Neural cell (in vitro differentiated cells): ENCODE measurements around the gene ITGB5. TPM values are rescaled to one million over a fixed set of nuclear protein-coding genes. Genes with fewer than 3 reads are reported as not detected.

Experiments used
- H2AFZ ChIP-seq: fragments of 200-600, 300-800 bp; sonication (generic), shearing (Covaris generic); 2 replicates; pipeline ENCODE4 v1.6.0; 2014; ENCODE audit warnings: low read depth, mild to moderate bottlenecking, antibody characterized with exemption, low read length, moderate library complexity
- H3F3A ChIP-seq: fragments of 200-600 bp; shearing (Covaris generic); 2 replicates; pipeline ENCODE4 v1.6.1; 2016; ENCODE audit warnings: mild to moderate bottlenecking, moderate library complexity, mixed read lengths, antibody characterized with exemption, low read length; ENCODE audit not compliant: insufficient read depth, poor library complexity, severe bottlenecking
- H3K27ac ChIP-seq: fragments of 200-600, 300-800 bp; sonication (generic), shearing (Covaris generic); 2 replicates; pipeline ENCODE4 v1.5.1; 2014; ENCODE audit warnings: mild to moderate bottlenecking, low read length, moderate library complexity
- H3K27me3 ChIP-seq: fragments of 300-800, 200-600 bp; sonication (generic), shearing (Covaris generic); 2 replicates; pipeline ENCODE4 v1.6.0; 2014; ENCODE audit warnings: mild to moderate bottlenecking, low read depth, low read length, moderate library complexity; ENCODE audit not compliant: insufficient read depth
- H3K36me3 ChIP-seq: fragments of 300-800, 200-600 bp; sonication (generic), shearing (Covaris generic); 2 replicates; pipeline ENCODE4 v1.5.1; 2014; ENCODE audit warnings: mild to moderate bottlenecking, antibody characterized with exemption, low read length, moderate library complexity; ENCODE audit not compliant: insufficient read depth
- H3K4me2 ChIP-seq: fragments of 300-800, 200-600 bp; sonication (generic), shearing (Covaris generic); 2 replicates; pipeline ENCODE4 v1.6.0; 2014; ENCODE audit warnings: mild to moderate bottlenecking, low read length
- H3K4me3 ChIP-seq: fragments of 300-800, 200-600 bp; sonication (generic), shearing (Covaris generic); 2 replicates; pipeline ENCODE4 v1.5.1; 2014; ENCODE audit warnings: mild to moderate bottlenecking, low read length, moderate library complexity
- H3K79me2 ChIP-seq: fragments of 200-600 bp; shearing (Covaris generic); replicated peaks from 2 replicates; pipeline ENCODE4 v1.6.0; 2014; ENCODE audit warnings: mild to moderate bottlenecking, low read length, moderate library complexity; ENCODE audit not compliant: insufficient read depth
- H3K9ac ChIP-seq: fragments of 300-800, 200-600 bp; sonication (generic), shearing (Covaris generic); 2 replicates; pipeline ENCODE4 v1.6.1; 2016; ENCODE audit warnings: mild to moderate bottlenecking, low read length, mixed read lengths
- H3K9me2 ChIP-seq: fragments of 200-600 bp; shearing (Covaris generic); 2 replicates; pipeline ENCODE4 v1.6.1; 2016; ENCODE audit warnings: mild to moderate bottlenecking, low read length, mixed read lengths; ENCODE audit not compliant: insufficient read depth
- H3K9me3 ChIP-seq: fragments of 200-600, 300-800 bp; sonication (generic), shearing (Covaris generic); 2 replicates; pipeline ENCODE4 v1.6.1; 2016; ENCODE audit warnings: mild to moderate bottlenecking, mixed run types, low read length, moderate library complexity, mixed read lengths
- H4K20me1 ChIP-seq: fragments of 200-600 bp; shearing (Covaris generic); 2 replicates; pipeline ENCODE4 v1.6.1; 2016; ENCODE audit warnings: mild to moderate bottlenecking, mixed run types; ENCODE audit not compliant: insufficient read depth
- EP300 ChIP-seq: fragments of 450-650 bp; conservative IDR thresholded peaks from 2 replicates; pipeline ENCODE4 v1.6.1; 2014; ENCODE audit warnings: antibody characterized with exemption, mild to moderate bottlenecking, moderate library complexity; ENCODE audit not compliant: poor library complexity, severe bottlenecking
- EZH2 ChIP-seq: fragments of 200-600, 300-800 bp; shearing (Covaris generic), sonication (generic); IDR thresholded peaks from 2 replicates; pipeline ENCODE4 v1.6.1; 2014; ENCODE audit warnings: antibody characterized with exemption, low read length, borderline replicate concordance, mild to moderate bottlenecking; ENCODE audit not compliant: insufficient read depth, poor library complexity, severe bottlenecking
- MXI1 ChIP-seq: fragments of 450-650 bp; conservative IDR thresholded peaks from 2 replicates; pipeline ENCODE4 v1.6.1; 2014; ENCODE audit warnings: antibody characterized with exemption, mild to moderate bottlenecking; ENCODE audit not compliant: poor library complexity, severe bottlenecking
- POLR2AphosphoS5 ChIP-seq: IDR thresholded peaks from 2 replicates; pipeline ENCODE4 v1.6.1; 2012
- RAD21 ChIP-seq: fragments of 450-650 bp; conservative IDR thresholded peaks from 2 replicates; pipeline ENCODE4 v1.6.1; 2014; ENCODE audit warnings: antibody characterized with exemption, mild to moderate bottlenecking, moderate library complexity
- SMC3 ChIP-seq: fragments of 450-650 bp; conservative IDR thresholded peaks from 2 replicates; pipeline ENCODE4 v1.6.1; 2014; ENCODE audit warnings: antibody characterized with exemption, mild to moderate bottlenecking, moderate library complexity; ENCODE audit not compliant: poor library complexity
- TAF1 ChIP-seq: IDR thresholded peaks from 2 replicates; pipeline ENCODE4 v1.6.1; 2012; ENCODE audit warnings: low read depth
- polyA plus RNA-seq: library from polyadenylated mRNA; depleted of rRNA; stranded (reverse); fragments of >200 nt; gene quantifications from 2 replicates; pipeline ENCODE4 v1.2.3, GENCODE V29; 2014
- TF ChIP-seq, protein P1 (sequence below): fragments of 450-650 bp; IDR thresholded peaks from 2 replicates; pipeline ENCODE4 v1.5.1; 2014; ENCODE audit warnings: antibody characterized with exemption, mild to moderate bottlenecking, moderate library complexity; ENCODE audit not compliant: poor library complexity, severe bottlenecking
- TF ChIP-seq, protein P2 (sequence below): IDR thresholded peaks from 2 replicates; pipeline ENCODE4 v1.6.1; 2012; ENCODE audit warnings: borderline replicate concordance

Gene ITGB5
- polyA plus RNA-seq, 1 donor from 2014 or later = 1.2 TPM

GRCh38 chr3:124851136-124851535 is 36.0 kb downstream of the ITGB5 start:
- Histone ChIP-seq H3K9me3 (no peaks in the 10 kb centered on the region), H3K9ac (no peak overlapping the region), H3K9me2 (no peaks in the 10 kb centered on the region), H3K4me2 (no peak overlapping the region), H3F3A (no peaks in the 10 kb centered on the region), H4K20me1 (no peaks in the 10 kb centered on the region), H3K27me3 (no peaks in the 10 kb centered on the region), H3K36me3 (no peaks in the 10 kb centered on the region), H3K79me2 (no peaks in the 10 kb centered on the region), H3K27ac (no peak overlapping the region), H3K4me3 (no peak overlapping the region), H2AFZ (no peak overlapping the region)
- TF ChIP-seq, protein P1, sequence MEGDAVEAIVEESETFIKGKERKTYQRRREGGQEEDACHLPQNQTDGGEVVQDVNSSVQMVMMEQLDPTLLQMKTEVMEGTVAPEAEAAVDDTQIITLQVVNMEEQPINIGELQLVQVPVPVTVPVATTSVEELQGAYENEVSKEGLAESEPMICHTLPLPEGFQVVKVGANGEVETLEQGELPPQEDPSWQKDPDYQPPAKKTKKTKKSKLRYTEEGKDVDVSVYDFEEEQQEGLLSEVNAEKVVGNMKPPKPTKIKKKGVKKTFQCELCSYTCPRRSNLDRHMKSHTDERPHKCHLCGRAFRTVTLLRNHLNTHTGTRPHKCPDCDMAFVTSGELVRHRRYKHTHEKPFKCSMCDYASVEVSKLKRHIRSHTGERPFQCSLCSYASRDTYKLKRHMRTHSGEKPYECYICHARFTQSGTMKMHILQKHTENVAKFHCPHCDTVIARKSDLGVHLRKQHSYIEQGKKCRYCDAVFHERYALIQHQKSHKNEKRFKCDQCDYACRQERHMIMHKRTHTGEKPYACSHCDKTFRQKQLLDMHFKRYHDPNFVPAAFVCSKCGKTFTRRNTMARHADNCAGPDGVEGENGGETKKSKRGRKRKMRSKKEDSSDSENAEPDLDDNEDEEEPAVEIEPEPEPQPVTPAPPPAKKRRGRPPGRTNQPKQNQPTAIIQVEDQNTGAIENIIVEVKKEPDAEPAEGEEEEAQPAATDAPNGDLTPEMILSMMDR = no peak
- TF ChIP-seq EZH2 = no peak
- no peak for TF ChIP-seq MXI1
- TF ChIP-seq, protein P2, sequence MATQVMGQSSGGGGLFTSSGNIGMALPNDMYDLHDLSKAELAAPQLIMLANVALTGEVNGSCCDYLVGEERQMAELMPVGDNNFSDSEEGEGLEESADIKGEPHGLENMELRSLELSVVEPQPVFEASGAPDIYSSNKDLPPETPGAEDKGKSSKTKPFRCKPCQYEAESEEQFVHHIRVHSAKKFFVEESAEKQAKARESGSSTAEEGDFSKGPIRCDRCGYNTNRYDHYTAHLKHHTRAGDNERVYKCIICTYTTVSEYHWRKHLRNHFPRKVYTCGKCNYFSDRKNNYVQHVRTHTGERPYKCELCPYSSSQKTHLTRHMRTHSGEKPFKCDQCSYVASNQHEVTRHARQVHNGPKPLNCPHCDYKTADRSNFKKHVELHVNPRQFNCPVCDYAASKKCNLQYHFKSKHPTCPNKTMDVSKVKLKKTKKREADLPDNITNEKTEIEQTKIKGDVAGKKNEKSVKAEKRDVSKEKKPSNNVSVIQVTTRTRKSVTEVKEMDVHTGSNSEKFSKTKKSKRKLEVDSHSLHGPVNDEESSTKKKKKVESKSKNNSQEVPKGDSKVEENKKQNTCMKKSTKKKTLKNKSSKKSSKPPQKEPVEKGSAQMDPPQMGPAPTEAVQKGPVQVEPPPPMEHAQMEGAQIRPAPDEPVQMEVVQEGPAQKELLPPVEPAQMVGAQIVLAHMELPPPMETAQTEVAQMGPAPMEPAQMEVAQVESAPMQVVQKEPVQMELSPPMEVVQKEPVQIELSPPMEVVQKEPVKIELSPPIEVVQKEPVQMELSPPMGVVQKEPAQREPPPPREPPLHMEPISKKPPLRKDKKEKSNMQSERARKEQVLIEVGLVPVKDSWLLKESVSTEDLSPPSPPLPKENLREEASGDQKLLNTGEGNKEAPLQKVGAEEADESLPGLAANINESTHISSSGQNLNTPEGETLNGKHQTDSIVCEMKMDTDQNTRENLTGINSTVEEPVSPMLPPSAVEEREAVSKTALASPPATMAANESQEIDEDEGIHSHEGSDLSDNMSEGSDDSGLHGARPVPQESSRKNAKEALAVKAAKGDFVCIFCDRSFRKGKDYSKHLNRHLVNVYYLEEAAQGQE = no peak
- TF ChIP-seq EP300 = no peak
- no peak for TF ChIP-seq RAD21
- no peak for TF ChIP-seq TAF1
- no peak for TF ChIP-seq SMC3
- no peak for TF ChIP-seq POLR2AphosphoS5

- H3K4me3 ChIP-seq = no peak overlapping the region
- TF ChIP-seq POLR2AphosphoS5 = no peak
- TF ChIP-seq TAF1 = no peak
- TF ChIP-seq, protein P2 = no peak
- TF ChIP-seq EP300 = no peak
- H3K79me2 ChIP-seq = no peaks in the 10 kb centered on the region
- H3F3A ChIP-seq = no peaks in the 10 kb centered on the region
- H3K9me3 ChIP-seq = no peaks in the 10 kb centered on the region
- H3K4me2 ChIP-seq = no peak overlapping the region
- peak overlapping the region; percentile 42 for H3K27ac ChIP-seq
- H3K27me3 ChIP-seq = no peaks in the 10 kb centered on the region
- H3K9me2 ChIP-seq = no peaks in the 10 kb centered on the region
- H3K36me3 ChIP-seq = no peaks in the 10 kb centered on the region
- H2AFZ ChIP-seq = no peak overlapping the region
- H4K20me1 ChIP-seq = no peaks in the 10 kb centered on the region
- no peak overlapping the region for H3K9ac ChIP-seq
Measured at GRCh38 chr3:124850633-124851032, 36.5 kb downstream of the ITGB5 start.
